ENCODE results near the gene OGDH.
A peak's percentile ranks its signal among the peaks of the same experiment; 100 is the strongest.

The OGDH gene

DNA sequence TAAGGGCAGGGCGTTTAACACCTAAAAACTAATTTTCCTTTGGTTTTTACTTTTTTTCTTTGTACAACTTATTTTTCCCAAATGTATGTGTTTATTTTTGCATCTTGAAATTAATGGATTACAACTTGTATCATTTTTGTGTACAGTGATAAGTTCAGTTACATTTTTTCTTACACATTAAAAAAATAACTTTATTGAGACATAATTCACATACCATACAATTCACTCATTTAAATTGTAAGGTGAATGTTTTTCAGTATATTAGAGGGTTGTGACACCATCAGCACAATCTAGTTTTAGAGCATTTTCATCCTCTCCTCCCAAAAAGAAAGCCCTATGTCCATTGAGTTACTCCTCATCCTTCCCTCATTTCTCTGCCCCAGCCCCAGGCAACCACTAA is 11.6 kb downstream of the OGDH start:
- DNase-seq (ENCODE audit: low read depth in 2 of 2), result no peak

DNA sequence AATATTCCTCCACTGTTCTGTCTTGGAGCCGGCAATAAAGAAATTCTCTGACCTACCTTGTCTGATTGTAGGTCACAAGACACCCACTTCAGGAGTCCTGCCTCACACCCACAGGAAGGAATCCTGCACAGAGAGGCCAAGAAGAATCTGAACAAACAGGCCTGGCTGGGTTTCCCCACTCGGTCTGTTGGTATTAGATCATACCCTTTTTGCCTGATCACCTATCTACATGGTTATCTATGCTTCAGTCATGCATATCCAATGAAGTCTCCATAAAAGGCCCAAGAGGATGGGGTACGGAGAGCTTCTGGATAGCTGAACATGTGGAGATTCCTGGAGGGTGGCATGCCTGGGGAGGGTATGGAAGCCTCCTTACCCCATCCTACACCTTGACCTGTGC is 12.3 kb downstream of the OGDH start:
- DNase-seq (ENCODE audit: low read depth in 2 of 2), result no peak

DNA sequence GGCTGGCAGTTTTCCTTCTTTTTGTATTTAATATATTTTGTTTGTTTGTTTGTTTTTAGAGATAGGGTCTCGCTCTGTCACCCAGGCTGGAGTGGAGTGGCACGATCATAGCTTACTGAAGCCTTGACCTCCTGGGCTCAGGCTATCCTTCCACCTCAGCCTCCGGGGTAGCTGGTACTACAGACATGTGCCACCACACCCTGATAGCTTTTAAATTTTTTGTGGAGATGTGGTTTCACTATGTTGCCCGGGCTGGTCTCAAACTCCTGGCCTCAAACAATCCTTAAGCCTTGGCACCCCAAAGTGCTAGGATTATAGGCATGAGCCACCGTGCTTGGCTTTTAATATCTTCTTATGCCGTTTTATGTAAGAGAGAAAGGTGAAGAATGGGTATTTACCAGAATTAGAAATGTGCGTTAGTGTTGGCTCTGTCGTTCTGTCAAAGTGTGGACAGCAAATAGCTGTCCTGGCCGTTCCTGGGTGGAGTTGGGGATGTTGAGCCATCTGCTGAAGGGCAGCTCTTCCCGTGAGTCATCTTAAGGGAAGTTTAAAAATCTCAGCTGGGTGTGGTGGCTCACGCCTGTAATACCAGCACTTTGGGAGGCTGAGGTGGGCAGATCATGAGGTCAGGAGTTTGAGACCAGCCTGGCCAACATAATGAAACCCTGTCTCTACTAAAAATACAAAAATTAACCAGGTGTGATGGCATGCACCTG is 14.8 kb downstream of the OGDH start:
- DNase-seq (ENCODE audit: low read depth in 2 of 2), result no peak

DNA sequence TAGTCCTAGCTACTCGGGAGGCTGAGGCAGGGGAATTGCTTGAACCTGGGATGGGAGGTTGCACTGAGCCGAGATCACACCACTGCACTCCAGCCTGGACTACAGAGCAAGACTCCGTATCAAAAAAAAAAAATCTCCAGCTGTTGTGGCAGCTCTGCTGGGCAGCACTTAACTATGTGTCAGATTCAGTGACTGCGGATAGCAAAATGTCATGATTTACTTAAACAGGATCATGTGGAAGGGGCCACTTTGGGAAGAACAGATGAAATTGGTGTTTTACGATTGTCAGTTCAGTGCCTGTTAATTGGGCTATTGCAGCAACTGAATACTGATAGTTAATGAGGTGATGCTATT is 15.3 kb downstream of the OGDH start:
- DNase-seq (ENCODE audit: low read depth in 2 of 2), result no peak

DNA sequence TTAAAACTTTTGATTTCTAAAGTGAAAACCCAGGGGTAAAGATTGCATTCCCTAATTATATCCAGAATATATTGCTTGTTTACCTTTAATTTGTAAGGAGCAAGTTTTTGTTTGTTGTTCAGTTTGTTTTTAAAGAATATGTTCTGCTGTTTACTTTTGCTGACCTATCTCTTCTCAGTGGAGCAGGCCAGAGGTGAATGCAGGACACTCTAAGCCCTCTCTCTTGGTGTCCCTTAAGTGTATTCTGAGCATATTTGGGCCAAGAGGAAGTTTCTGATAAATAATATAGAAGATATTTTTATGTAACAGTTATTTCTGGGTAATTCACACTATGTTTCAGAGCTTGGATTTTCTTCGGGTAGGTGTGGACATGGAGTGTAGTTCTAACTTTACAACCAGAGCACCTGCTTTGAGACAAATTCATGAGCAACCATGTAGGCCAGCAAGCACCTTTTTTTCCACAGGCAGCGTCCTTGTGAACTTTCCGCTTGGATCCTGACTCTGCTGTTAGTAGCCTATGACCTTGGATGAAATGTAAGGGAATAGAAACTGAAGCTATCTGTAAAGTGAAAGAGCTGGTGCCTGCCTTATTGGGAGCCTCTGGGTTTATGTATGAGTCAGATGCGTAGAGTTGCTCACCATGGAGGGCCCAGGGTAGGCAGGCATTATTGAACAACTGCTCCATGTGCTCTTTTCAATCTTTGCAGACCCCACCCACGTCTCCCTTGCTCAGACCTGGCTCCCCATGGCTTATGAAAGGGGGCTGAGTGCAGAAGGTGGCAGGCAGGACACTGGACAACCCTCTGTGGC is 16.1 kb downstream of the OGDH start:
- no peak for DNase-seq (ENCODE audit: low read depth in 2 of 2)

DNA sequence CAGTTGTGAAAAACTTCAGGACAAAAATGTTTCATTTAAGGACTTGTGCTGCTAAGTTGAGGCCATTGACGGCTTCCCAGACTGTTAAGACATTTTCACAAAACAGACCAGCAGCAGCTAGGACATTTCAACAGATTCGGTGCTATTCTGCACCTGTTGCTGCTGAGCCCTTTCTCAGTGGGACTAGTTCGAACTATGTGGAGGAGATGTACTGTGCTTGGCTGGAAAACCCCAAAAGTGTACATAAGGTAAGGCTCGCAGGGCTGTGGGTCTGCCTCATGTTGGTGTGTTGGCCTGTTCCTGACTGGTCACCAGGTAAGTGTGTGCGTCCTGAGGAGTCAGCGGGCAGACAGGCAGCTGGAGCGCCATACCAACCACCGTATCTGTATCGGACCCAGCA is 17.9 kb downstream of the OGDH start:
- no peak for DNase-seq (ENCODE audit: low read depth in 2 of 2)

DNA sequence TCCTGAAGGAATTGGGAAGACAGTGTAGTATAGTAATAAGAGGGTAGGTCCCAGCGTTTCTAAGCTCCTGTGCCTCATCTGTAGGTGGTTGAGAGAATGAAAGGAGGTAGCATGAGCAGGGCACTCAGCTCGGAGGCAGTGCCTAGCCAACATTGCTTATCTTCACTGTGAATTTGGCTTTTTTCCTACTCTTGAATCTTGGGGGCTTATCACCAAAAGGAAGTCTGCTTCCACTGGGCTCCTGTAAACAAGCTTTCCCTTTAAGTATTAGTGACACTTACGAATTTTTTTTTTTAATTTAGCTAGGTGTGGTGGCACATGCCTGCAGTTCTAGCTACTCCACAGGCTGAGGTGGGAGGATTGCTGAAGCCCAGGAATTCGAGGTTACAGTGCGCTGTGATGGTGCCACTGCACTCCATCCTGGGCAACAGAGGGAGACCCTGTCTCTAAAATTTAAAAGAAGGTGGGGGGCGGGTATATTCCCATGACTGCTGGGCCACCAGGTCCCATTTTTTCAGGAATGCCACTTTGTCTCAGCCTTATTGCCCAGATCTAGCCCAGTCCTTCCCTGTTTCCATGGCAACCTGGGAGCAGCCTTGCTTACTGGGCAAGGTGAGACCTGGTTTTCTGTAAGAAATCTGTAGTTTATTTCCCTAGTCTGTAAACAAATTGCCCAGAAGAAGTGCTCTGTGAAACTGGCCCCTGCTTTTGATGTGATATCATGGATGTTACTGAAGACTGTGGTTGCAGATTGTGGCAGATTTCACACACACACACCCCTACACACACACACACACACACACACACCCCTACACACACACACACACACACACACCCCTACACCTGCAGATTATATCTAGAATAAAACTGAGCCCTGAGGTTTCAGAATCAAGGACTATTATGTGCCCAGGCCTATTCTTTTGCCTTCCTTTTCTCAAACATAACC is 19.4 kb downstream of the OGDH start:
- DNase-seq (ENCODE audit: low read depth in 2 of 2), result no peak

DNA sequence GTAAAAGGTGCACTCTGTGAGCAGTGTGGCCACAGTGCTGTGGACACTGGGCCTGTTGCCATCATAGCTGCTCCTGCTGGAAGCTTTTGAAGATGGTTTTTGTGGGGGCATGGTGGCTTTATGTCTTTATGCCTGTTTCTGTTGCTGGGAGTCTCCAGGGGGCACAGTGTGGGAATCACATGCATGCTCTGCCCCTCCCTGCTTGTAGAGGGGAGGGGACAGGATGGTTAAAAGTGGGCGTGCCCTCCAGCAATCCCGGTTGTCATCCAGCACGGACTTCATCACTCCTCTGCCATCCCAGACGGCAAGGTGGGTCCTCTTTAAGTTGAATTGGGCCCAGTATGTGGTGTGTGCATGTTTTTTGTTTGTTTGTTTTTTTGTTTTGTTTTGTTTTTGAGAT is 20.2 kb downstream of the OGDH start:
- DNase-seq (ENCODE audit: low read depth in 2 of 2), result no peak

DNA sequence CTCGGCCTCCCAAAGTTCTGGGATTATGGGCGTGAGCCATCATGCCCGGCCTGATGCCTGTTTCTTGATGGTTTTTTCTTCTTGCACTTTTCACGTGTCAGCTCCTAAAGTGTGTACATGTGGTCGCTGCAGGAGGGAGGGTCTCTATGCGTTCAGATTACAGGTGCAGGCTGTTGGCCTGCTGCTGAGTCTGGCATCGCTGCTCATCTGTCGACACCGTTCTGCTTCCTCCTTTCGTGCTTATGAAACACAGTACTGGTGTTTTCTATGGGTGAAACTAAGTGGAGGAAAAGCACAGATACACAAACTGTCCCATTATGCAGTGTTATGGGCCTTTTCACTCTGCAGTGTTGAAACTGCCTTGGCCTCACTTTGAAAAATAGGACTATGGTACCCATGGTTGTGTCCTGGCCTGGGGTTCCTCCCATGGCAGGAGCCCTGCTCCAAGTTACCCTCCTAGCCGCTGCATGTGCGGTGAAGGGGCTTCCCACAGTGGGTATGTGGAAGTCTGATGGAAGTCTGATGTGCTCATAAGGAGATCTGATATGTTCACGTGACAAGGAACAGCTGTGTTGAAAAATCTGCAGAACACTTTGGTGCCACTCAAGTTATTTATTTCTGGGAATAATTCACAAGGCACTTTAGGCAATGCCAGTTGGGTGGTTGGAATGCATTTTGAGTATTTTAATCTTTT is 23.5 kb downstream of the OGDH start:
- no peak for DNase-seq (ENCODE audit: low read depth in 2 of 2)

DNA sequence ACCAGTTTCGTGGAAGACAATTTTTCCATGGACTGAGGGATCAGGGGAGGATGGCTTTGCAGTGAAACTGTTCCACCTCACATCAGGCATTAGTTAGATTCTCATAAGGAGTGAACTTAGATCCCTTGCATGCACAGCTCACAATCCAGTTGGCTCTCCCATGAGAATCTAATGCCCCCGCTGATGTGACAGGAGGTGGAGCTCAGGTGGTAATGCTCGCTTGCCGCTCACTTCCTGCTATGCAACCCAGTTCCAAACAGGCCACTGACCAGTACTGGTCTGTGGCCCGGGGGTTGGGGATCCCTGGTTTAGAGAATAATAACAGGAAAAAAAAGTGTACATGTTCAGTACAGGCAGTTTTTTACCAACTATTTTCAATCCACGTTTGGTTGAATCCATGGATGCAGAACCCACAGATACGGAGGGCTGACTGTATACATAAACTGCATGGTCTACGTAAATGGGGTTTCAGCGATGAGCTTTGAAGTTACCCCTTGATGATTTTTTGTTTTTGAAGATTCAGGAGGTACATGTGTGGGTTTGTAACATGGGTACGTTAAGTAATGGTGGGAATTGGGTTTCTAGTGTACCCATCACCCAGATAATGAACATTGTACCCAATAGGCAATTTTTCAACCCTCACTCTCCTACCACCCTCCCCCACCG is 24.5 kb downstream of the OGDH start:
- DNase-seq (ENCODE audit: low read depth in 2 of 2), result no peak

DNA sequence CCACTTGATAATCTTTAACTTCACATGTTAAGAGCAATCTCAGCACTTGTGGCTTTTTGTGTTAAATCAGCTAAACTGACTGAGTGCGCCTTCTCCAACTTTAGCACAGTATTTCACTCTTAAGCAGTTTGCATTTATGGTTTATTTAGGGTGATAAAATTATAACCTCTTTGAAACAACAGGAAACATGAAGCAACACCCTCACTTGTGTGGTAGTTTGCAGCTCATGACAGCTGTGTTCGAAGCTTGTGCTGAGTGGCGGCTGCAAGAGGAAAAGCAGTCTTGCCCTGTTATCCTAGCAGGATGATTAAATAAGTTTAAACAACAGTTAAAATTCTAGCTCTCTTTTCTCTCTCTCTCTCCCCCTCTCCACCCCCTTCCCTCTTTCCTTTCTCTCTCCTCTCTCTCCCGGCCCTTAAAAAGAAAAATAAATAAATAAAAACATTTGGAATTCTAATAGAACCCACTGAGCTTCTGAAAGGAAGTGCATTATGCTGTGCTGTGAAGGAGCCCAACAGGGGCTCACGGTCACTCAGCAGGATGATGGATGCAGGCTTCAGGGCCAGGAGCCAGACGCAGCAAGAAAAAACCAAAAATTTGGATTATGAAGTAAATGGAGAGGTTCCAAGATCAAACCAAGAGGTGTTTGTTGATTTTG is 25.2 kb downstream of the OGDH start:
- no peak for DNase-seq (ENCODE audit: low read depth in 2 of 2)

DNA sequence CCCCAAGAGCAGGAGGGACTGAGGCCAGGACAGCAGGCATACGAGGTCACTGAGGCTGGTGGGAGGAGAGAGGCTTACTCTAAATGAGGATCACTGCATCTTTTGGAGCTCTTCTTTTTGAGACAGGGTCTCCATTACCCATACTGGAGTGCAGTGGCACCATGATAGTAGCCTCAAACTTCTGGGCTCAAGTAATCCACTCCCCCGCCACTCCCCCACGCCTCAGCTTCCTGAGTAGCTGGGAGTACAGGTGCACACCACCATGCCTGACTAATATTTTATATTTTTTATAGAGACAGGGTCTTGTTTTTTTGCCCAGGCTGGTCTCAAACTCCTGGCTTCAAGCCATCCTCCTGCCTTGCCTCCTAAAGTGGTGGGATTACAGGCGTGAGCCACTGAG is 25.8 kb downstream of the OGDH start:
- DNase-seq (ENCODE audit: low read depth in 2 of 2), result no peak

DNA sequence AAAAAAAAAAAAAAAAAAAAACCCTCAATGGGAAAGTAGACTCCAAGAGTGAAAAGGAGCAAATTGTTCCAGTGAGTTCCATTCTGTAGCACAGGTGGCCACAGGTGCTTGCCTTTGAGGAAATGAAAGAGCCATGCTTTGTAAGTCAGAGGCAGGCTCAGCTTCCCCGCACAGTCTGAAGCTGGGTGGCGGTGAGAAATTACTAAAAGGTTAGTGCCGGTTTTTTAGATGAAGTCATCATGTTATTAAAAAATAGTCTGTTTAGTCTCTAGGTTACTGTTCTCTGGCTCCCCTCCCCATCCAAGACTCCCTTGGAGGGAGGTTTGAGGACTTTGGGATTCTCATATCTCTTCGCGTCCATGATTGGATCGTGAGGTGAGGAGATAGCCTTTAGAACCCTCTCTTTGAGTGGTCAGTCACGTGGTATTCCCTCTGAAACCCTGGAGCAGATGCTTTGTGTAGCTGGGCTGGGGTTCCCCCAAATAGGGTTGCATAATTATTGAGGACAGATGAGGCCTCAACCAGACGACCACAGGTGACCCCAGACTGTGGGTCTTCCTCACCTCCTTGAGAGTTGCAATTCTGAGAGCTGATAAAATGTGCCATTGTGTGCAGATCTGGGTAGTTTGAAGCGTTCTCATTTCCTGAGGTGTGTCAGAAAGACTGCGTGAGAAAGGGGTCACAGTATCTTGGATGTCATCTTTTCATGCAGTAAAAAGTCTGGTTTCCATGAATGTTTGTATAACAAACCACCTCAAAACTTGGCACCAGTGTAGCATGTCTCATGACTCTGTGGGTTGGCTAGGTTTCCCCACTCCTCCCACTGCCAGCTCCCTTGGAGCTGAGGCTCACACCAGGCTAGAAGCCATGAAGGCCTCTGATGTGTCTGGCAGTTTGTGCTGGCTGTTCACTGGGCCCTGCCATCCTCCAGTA is 27.1 kb downstream of the OGDH start:
- DNase-seq (ENCODE audit: low read depth in 2 of 2), result peak; percentile 58 to 66

DNA sequence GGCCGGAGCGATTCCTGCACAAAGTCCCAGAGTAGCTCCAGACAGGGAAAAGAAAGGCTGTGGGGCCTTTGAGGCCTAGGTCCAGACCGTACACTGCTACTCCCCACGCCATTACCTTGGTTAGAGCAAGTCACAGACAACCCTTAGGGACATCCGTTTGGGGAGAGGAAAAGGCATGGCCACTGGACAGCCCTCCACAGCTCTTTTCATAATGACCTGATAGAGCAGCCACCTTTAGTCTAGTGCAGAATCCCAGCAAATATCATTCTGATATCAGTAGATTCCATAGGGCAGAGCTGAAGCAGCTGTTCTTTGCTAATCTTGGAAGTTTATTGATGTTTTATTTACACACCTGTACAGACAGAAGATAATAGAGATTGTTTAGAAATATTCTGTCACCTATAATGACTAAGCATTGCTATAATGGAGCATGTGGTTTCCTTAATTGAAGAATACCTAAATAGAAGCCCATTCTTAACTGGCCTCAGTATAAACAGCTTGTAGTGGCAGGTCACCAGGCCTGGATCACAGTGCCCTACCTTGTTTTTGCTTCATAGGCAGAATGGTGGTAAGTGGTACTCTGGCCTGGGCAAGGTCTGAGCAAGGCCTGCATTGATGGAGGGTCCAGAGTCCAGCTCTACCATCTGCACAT is 27.9 kb downstream of the OGDH start:
- DNase-seq (ENCODE audit: low read depth in 2 of 2), result no peak

DNA sequence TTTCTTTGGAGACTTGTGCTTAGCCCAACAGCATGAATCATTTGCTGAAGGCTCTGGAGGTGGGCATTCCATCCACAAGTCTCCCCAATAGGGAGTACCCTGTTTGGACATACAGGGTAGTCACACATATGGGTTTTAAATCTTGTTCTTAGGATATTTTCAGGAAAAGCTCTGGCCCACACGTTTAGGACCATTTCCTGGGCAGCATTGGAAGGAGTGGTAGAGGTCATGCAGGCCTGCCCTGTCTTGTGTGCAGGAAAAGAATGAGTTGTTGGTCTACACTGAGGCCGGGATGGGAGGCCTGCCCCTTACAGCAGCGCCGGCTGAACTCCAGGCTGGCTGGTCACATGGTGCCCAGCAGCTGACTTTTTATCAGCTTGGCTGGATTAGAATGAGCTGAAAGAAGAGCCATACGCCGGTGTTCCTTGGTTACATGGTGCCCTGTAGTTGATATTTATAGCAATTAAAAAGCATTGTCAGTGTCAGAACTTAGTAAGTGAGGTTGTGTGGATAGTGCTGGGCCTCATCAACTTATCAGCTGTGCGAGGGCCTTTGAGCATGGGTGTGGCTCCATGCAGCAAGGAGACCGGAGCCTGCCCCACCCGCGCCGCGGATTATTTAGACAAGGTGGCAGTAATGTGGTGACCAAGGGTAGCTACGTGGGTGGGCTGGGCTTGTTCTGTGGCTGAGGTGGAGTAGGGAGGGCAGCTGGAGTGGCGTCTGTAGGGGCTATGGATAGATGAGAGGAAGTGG is 28.6 kb downstream of the OGDH start:
- DNase-seq (ENCODE audit: low read depth in 2 of 2), result no peak

DNA sequence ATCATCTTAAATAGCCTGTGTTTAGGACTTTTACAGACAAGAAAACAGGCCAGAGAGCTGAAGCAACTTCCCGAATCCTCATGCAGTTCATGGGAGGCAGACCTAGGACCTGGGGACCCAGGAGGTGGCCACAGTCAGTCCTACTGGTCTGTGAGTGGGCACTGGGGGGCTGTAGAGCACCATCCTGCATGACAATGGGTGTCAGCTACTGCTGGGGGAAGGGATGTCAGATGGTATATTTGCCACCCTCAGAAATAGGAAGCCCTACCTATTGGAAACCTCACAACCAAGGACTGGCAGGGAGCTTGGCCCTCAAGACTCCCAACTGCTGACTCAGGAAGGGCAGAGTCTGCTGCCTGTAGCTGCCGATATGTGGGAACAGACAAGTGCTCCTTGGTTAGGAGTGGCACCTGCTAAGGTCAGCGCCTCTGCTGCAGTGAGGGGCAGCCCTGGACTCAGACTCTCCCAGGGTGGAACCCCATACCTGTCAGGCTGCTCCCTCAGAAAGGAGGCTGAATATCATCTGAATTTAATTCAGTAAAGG is 29.7 kb downstream of the OGDH start:
- DNase-seq (ENCODE audit: low read depth in 2 of 2), result no peak

DNA sequence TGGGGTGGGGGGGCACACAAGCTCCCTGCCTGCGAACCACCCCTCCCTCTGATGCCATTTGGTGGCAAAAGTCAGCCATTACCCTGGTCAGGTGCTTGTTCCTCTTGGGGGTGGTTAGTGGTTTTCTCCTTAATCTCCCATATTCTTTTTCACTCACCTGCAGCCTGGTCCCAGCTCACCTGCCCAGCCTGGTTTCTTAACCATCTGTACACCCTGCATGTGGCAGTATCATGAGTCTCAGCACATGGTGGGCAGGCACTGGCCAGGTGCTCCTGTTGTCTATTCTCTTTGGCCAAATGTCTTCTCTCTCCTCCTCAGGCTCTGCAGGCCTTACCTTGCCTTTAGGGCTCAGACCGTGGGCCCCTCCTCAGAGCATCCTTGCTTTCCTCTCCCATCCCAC is 30.5 kb downstream of the OGDH start:
- DNase-seq (ENCODE audit: low read depth in 2 of 2), result no peak
